GM18499 (cell line): ENCODE results near the gene DNAI4.
"Not testable (repeated sequence)": the region's sequence is repeated elsewhere in the genome, so short reads cannot be mapped to it uniquely, and the experiment has no call there.

Experiments used
- ATAC-seq: cut with Tn5 transposase; IDR thresholded peaks from one replicate; pipeline ENCODE4 v1.9.1; 2021; ENCODE audit warnings: moderate number of reproducible peaks; ENCODE audit not compliant: insufficient read depth, unreplicated experiment

Gene DNAI4

DNA sequence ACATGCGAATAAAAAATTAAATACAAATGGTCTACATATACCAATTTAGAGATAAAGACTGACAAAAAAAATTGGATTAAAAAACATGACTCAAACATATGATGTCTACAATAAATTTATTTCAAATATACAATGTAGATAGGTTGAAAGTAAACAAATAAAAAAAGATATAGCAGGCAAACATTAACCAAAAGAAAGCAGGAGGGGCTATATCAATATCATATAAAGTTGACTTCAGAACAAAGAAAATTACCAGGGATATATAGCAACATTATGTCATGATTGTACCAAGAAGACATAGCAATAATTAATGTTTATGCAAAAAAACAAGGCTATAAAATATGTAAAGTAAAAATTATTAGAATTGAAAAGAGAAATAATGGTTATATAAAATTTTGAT is 73.7 kb downstream of the DNAI4 start:
- ATAC-seq: no peak

- ATAC-seq: no peak
Observed at GRCh38 chr1:66848193-66848592, 76.5 kb downstream of the DNAI4 start.

DNA sequence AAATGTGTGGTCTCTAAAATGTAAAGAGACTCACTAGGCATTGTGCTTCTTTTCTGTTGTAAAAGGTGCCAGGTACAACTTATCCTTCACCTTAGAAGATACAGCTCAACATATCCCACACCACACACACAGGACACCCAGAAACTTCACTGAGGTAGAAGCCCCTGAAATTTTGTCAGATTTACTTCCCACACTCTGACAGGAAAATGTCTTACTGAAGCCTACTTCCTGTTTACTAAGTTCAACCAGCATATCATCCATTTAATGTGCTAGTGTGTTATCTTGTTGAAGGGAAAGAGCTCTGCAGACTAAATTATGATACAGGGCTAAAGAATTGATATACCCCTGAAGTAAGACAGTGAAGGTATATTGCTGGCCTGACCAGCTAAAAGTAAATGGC is 83.7 kb downstream of the DNAI4 start:
- no peak for ATAC-seq

- ATAC-seq: no peak
Observed at GRCh38 chr1:66834926-66835325, 89.7 kb downstream of the DNAI4 start.

DNA sequence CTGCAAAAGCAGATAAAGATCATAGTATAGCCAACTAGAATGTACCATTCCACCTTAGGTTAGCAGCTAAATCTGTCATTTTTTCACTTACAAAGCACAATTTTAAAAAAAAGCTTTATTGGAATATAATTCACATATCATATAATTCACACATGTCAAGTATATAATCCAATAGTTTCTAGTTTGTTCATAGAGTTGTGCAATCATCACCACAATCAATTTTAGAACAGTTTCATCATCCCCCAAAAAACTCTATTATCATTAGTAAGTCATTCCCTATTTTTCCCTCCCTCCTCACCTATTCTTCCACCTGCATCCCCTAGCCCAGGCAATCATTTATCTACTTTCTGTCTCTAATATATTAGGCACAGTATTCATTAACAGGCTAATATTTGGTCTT is 91.5 kb downstream of the DNAI4 start:
- ATAC-seq: no peak

DNA sequence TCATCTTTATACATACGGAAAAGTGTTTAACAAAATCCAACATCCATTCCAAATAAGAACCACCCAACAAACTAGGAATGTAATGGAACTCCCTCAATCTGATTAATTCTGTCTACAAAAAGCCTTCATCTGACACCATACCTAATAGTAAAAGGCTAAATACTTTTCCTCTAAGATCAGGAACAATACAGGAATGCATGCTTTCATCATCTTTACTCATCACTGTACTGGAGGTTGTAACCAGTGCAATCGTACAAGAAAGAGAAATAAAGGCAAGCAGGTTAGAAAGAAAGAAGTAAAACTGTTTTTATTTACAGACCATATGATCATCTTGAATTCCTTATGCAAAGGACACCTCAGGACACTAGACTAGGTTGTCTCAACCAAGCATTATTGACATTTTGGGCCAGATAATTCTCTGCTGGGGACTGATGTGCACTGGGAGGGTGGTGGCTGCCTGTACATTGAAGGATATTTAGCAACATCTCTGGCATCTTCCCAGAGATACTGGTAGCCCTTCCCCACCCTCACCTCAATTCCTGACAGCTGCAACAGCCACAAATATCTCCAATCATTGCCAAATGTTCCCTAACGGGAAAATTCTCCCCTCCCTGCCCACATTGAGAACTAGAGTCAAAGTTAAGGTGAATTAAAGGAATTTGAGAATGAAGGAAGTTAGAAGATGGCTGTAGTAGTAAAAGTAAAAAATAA is 93.0 kb downstream of the DNAI4 start:
- ATAC-seq: no peak

DNA sequence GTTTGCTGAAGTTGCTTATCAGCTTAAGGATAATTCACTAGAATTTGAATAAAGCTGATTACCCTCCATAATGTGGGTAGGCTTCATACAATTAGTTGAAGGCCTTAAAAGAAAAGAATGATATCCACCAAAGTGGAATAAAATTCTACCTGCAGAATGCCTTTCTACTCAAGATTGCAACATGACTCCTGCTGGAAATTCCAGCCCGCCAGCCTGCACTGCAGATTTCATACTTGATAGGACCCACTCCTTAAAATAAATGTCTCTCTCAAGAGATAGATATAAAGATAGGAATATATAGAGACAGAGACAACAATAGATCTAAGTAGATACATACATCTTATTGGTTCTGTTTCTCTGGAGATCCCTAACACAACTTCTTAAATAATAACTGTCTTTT is 99.9 kb downstream of the DNAI4 start:
- no peak for ATAC-seq

DNA sequence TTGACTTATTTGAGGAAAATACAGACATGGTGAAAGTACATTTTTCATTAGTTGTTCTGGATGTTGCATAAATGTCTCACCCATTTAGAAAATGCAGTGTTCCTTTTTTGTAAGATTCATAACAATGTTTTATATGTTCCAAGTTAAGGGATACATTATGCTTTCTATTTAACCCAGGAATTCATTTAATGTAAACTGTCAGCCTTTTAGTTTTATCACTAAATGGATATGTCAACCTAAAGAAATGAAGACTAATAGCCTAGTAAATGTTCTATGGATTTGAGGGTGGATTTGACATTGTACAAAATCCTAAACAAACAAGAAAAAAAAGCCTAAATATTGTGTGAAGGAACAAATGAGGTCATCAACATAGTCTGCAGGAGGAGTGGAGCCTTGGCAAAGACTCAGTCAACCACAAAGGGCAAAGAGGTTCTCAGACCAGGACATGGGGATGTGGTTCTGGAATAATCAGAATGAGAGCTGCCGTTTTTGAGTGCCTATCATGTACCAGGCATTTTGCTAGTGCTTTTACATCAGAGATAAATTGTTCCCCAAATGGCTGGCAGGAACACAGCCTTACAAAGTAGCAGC is 114.8 kb downstream of the DNAI4 start:
- no peak for ATAC-seq

GRCh38 chr1:66809245-66809644 is 115.4 kb downstream of the DNAI4 start:
- ATAC-seq: no peak

- not testable (repeated sequence) for ATAC-seq
Observed at GRCh38 chr1:66795839-66796238, 128.8 kb downstream of the DNAI4 start.

- ATAC-seq: no peak
Observed at GRCh38 chr1:66791621-66792610, 132.7 kb downstream of the DNAI4 start.

GRCh38 chr1:66788231-66788939 is 136.3 kb downstream of the DNAI4 start:
- ATAC-seq: no peak

- ATAC-seq: no peak
Observed at GRCh38 chr1:66787641-66788040, 137.0 kb downstream of the DNAI4 start.

DNA sequence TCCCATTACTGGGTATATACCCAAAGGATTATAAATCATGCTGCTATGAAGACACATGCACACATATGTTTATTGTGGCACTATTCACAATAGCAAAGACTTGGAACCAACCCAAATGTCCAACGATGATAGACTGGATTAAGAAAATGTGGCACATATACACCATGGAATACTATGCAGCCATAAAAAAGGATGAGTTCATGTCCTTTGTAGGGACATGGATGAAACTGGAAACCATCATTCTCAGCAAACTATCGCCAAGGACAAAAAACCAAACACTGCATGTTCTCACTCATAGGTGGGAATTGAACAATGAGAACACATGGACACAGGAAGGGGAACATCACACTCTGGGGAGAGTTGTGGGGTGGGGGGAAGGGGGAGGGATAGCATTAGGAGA is 138.9 kb downstream of the DNAI4 start:
- not testable (repeated sequence) for ATAC-seq

DNA sequence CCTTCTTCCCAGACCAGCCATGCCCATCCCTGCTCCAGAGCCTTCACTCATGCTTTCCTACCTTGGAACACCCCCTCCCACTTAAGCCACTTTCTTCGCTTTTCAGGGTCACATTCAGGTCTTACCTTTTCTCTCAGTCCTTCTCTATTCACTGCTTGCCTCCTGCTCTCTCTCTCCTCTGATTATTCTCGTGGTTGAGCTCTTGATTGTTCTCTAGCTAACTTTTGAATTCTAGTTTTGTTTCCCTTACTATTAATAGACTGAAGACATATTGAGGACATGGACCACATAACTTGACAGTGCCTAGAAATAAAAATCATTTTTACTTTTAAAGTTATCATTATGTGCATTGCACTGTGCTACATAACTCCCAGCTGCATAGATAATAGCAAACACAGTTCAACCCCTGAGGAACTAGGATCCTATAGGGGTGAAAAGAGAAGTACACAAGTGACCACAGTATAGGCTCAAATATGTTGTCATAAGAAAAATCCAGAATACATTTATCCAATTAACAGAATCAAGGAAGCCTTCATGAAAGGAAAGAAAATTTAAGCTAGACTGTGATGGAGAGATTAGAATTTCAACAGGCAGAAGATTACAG is 145.1 kb downstream of the DNAI4 start:
- no peak for ATAC-seq

DNA sequence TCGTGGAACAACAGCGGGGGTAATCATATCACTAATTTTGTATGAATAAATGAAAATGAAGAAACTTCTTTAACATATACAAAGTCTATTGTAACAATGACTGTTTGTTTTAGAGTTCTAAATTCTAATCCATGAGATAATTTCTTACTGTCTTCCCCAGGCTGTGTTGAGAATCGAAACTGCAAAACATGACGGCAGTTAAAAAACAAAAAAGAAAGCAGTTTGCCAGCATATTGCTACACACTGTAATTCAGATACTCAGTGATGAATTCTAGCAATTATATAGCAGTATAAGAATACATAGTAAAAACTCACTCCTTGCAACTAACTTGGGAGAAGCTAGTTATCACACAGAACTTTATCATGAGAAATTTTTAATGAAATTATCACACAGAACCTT is 145.7 kb downstream of the DNAI4 start:
- no peak for ATAC-seq

- ATAC-seq: no peak
Observed at GRCh38 chr1:66778266-66778665, 146.4 kb downstream of the DNAI4 start.

GRCh38 chr1:66777831-66778230 is 146.8 kb downstream of the DNAI4 start:
- ATAC-seq: no peak

- no peak for ATAC-seq
Observed at GRCh38 chr1:66775646-66776045, 149.0 kb downstream of the DNAI4 start.

- ATAC-seq: no peak
Observed at GRCh38 chr1:66774438-66774837, 150.2 kb downstream of the DNAI4 start.
